Measurements from ENCODE around the gene RNF166. TPM values are rescaled to one million over a fixed set of nuclear protein-coding genes. Genes with fewer than 3 reads are reported as not detected.

Gene RNF166
- total RNA-seq, 1 donor from 2014 or later = 9.7 TPM

- no peak for DNase-seq
Measured at GRCh38 chr16:88706965-88707826, 988 bp upstream of the RNF166 start.

GRCh38 chr16:88705801-88706228 is 393 bp downstream of the RNF166 start:
- no peak for DNase-seq

DNA sequence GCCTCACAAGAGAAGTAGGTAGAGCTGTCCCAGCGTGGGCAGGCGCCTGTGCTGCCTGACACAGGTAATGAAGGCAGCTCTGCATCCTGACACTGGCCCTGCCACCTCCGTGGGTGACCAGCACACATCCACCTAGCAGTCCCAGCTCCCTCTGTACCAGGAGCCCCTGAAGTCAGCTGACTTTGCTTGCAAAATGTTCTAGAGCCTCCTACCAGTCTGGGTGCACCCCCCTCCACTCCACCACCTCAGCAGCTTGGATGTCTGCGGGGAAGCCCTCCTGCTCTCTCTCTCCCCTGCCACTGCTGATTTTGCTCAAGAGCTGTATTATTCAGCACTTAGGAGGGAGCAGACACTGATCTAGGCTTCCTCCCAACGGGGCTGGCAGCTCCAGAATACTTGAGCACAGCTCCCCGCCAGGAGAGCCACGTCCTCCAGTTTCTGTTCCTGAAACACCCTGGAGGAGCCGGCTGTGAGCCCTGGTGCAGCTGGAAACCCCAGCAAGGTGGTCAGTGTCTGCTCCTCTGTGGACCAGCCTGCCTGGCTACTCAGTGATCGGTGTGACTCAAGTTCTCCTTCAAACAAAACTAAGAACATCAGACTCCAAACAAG is 1.0 kb downstream of the RNF166 start:
- no peak for DNase-seq

DNA sequence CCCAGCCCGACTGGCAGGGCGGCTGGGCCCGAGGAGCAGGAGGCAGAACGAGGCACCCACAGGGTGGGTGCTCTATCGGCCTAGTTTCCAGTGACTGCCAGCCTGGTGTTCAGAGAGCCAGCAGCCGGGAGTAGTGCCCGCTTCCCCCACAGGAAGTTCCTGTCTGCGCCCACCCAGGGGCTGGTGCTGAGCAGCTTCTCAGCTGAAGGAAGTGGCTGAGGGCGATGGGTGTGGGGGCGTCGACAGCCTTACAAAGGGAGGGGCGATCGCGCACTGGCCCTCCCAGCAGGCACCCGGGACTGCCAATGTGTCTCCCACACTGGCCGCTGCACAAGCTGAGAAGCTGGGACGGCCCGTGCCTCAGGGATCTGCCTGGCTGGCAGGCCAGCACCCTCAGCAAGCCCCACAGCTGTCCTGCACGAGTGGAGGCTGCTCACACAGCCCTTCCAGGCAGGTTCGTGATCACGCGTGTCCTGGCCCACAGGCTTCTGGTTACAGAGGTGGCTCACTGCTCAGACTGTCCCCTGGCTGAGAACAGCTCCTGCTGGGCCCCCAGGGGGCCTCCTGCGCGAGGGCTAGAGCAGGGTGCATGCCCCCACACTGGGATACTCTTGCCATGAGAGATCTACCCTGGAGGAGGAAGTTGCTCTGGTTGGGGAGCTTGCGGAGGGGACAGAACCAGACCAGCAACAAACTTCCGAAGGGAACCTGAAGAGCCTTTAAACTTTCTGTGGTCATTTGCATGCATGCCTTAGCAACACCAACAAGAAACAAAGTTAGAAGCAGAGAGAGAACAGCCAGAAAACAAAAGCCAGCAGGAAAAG is 2.5 kb downstream of the RNF166 start:
- DNase-seq = no peak

DNA sequence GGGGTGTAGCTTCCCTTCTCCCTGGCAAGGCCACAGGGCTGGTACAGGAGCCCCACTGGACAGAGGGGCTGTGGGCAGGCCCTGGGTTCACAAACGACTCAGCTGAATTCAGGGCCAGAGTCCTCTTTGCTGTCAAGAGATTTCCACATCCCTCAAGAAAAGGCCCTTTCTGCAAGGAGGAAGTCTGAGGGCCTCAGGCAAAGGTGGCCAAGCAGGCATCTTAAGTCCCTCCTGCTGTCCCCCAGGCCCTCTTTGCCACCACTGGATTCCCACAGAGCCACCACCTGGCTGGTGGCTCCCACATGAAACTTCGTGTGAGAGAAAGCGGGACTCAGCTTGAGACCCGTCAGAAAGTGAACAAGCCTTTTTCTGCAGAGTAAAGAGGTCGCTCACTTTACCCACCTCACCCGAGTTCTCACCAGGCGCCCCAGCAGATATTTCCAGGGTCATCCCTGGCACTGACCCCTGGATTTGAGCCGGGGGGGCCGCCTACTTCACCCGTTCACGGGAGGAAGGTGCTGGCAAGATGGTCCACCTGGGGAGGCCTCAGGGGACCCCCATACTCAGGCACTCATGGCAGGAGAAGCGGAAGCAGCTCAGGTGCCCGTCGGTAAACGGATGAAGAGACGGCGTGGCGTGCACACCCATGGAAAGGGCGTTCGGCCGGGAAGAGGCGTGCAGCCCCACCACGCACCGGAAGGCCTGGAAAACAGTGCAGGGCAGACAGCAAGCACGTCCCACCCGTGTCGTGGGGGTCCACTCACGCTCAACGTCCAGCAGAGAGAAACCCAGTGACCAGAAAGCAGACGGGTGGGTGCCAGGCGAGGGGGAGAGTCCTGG is 3.6 kb downstream of the RNF166 start:
- DNase-seq = no peak

DNA sequence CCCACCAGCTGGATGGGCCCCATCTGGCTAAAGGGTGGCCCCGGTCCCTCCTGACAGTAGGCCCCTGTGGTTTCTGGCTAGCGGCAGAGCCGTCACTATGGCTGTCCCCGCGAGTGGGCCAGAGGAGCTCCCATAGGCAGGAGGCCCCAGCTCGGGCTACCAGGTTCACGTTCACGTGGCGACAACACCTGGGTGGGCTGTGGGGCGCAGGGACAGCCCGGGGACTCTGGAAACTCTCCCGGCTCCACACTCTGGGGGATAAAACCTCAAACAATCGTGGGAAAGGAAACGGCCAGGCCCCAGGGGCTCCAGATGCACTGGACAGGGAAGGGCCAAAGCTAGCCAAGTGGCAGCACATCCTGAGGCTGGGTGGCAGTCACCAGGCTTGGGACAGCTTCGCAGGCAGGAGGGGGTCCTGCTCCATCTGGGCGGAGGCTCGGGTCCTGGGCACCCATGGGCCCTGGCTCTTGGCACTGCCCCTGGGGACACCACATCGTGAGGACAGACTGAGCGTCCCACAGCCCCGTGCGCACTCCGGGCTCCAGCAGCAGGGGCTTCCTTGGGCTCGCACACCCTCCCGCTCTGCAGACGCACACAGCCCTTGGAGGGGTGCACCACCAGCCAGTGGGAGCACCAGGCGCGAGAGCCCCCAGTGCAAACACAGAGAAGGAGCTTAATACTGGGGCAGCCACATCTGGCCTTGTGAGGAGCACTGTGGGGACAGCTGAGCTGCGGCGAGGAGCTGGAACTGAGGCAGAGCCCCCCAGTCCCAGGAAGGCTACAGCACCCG is 4.4 kb downstream of the RNF166 start:
- DNase-seq = no peak

GRCh38 chr16:88700636-88701482 is 5.3 kb downstream of the RNF166 start:
- DNase-seq = peak; percentile 12

GRCh38 chr16:88700322-88700635 is 5.9 kb downstream of the RNF166 start:
- DNase-seq = no peak

DNA sequence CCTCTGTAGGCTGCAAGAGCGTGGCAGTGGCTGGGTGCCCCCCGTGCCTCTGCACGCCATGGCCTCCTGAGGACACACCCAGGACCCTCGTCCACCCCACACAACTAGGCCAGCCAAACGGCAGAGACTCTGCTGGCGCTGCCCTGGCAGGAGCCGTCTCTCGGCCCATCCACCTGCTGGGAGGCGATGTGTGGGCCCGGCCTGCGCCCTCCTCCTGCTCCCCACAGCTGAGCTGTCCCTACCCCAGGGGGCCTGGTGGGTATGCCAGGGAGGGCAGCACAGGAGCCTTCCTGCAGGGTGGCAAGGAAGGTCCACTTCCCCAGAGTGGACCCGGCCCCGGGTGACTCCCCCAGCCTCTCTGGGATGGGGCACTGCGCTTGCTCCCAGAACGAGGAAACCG is 7.0 kb downstream of the RNF166 start:
- DNase-seq = no peak

- DNase-seq = no peak
Measured at GRCh38 chr16:88698646-88699045, 7.6 kb downstream of the RNF166 start.

- DNase-seq = no peak
Measured at GRCh38 chr16:88697831-88698615, 8.2 kb downstream of the RNF166 start.

DNA sequence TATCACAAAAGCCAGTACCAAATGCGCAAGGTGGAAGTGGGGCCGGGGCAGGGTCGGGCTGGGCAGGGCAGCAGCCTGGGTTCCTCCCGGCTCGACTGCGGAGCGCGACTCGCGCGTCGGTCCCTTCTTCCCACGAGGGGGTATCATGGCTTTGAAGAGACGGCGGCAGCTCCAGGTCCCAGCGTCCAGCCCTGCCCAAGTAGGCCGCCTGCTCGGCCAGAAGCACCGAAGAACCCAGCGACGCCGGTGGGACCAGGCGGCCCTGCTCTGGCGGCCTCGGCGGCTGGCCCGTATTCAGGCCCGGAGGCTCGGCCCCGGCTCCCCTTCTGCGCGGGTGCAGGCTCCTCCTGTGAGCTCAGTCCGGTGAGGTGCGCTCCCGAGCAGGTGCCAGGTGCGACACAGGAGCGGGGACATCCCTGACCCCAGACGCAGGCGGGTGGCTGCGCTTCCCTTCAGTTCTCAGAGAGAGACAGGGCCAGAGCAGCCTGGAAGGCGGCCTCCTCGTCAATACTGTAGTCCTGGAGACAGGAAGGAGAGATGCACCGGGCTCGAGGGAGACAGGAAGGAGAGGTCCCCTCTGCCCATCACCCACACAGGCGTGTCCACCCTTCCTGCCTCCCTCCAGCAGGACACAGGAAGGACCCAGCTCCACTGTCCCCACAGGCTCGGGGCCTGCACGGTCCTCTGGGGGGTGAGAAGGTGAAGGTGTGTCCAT is 8.9 kb downstream of the RNF166 start:
- DNase-seq = no peak

GRCh38 chr16:88696441-88696840 is 9.8 kb downstream of the RNF166 start:
- DNase-seq = no peak

- no peak for DNase-seq
Measured at GRCh38 chr16:88695753-88696152, 10.5 kb downstream of the RNF166 start.

GRCh38 chr16:88695218-88695617 is 11.0 kb downstream of the RNF166 start:
- DNase-seq = no peak

DNA sequence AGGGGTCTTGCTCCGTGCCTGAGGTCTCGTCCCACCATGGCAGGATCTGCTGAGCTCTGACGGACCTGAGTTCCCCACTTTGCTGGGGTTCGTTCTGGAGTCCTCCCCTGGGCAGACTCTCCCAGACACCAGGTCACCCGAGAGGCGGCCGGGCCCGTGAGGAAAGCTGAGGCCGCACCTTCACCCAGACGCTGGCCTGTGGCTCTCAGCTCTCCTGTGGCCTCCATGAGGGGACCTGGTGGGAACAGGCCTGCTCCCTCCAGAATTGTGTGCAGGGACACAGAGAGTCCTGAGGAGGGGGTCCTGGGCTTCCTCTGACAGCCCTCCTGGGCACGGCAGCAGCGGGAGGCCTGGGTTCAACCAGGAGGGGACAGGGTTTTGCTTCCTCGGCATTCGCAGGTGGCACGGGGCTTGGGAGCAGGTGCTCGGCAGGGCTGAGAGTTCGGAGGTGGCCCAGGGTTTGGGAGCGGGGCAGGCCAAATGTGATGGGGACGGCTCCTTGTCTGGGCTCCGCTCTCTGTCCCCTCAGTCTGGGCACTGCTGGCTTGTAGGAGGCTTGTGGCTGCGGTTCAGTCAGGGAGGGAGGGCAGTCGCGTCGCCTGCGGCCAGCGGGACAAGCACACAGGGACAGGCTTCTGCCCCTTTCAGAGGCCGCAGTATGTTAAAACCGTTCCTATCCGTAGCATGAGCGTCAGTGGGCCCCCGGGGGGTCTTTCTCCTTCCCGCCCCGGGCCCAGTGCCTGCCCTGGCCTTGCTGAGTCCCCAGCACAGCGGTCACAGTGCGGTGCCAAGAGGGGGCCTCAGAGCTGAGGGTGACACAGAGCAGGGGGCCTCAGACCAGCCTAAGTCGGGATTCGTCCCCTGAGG is 11.8 kb downstream of the RNF166 start:
- DNase-seq = no peak

- DNase-seq = no peak
Measured at GRCh38 chr16:88693420-88694177, 12.6 kb downstream of the RNF166 start.
